ENCODE data around the gene ABCD4. TPM values are rescaled to one million over a fixed set of nuclear protein-coding genes. Genes with fewer than 3 reads are reported as not detected.

Gene ABCD4
- total RNA-seq, 1 experiment from 2014 or later: 45.3 TPM

DNA sequence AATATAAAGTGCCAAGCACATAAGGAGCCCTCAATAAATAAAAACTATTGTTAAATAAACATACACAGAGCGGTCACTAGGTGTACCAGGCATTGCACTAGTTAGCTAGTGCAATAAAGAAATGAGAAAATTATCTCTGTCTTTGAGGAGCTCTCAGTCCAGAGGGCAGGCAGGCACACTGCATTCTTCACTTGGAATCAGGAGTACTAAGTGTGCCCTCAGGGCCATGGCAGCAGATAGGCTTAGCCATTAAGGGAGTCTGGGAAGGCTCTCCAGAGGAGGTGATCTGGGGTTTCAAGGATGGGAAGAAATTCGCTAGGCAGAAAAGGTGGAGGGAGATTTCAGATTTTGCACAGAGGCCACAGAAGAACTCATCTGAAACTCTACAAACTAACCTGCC is 9.1 kb downstream of the ABCD4 start:
- Histone ChIP-seq H3K9ac (ENCODE audit: low read length) (no peak overlapping the region), H3K4me1 (ENCODE audit: control insufficient read depth in 1 of 2, insufficient read depth in 2 of 2, low read length in 2 of 2) (peaks cover under 1 to 18% of the 10 kb centered on the region in 2 experiments; a peak in 3 of 4 replicates), H3K36me3 (ENCODE audit: control insufficient read depth in 1 of 2, insufficient read depth in 2 of 2, low read length in 2 of 2) (peaks cover 7 to 17% of the 10 kb centered on the region in 2 experiments; a peak in 2 of 4 replicates), H3K27me3 (ENCODE audit: insufficient read depth, low read length) (no peaks in the 10 kb centered on the region), H4K20me1 (ENCODE audit: insufficient read depth) (no peaks in the 10 kb centered on the region), H3K79me2 (ENCODE audit: insufficient read depth, low read length) (peaks cover 7% of the 10 kb centered on the region; the same call in 1 of the 2 replicates), H3K4me2 (ENCODE audit: low read length) (no peak overlapping the region), H3K27ac (ENCODE audit: low read depth, low read length) (no peak overlapping the region), H3K9me3 (ENCODE audit: control insufficient read depth in 1 of 2, insufficient read depth in 1 of 2, low read depth in 1 of 2, low read length in 2 of 2) (no peaks in the 10 kb centered on the region), H2AFZ (ENCODE audit: low read depth, low read length, poor library complexity, severe bottlenecking) (no peak overlapping the region), H3K9me2 (ENCODE audit: insufficient read depth) (no peaks in the 10 kb centered on the region), H3K4me3 (replicated peaks in 1 of 2; ENCODE audit: low read depth in 1 of 2, low read length in 2 of 2) (no peak overlapping the region)
- TF ChIP-seq, protein P1, sequence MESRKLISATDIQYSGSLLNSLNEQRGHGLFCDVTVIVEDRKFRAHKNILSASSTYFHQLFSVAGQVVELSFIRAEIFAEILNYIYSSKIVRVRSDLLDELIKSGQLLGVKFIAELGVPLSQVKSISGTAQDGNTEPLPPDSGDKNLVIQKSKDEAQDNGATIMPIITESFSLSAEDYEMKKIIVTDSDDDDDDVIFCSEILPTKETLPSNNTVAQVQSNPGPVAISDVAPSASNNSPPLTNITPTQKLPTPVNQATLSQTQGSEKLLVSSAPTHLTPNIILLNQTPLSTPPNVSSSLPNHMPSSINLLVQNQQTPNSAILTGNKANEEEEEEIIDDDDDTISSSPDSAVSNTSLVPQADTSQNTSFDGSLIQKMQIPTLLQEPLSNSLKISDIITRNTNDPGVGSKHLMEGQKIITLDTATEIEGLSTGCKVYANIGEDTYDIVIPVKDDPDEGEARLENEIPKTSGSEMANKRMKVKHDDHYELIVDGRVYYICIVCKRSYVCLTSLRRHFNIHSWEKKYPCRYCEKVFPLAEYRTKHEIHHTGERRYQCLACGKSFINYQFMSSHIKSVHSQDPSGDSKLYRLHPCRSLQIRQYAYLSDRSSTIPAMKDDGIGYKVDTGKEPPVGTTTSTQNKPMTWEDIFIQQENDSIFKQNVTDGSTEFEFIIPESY (IDR thresholded peaks at IDR 0.05; ENCODE audit: extremely low read depth, insufficient replicate concordance, low read length): no peak
- TF ChIP-seq, protein P2, sequence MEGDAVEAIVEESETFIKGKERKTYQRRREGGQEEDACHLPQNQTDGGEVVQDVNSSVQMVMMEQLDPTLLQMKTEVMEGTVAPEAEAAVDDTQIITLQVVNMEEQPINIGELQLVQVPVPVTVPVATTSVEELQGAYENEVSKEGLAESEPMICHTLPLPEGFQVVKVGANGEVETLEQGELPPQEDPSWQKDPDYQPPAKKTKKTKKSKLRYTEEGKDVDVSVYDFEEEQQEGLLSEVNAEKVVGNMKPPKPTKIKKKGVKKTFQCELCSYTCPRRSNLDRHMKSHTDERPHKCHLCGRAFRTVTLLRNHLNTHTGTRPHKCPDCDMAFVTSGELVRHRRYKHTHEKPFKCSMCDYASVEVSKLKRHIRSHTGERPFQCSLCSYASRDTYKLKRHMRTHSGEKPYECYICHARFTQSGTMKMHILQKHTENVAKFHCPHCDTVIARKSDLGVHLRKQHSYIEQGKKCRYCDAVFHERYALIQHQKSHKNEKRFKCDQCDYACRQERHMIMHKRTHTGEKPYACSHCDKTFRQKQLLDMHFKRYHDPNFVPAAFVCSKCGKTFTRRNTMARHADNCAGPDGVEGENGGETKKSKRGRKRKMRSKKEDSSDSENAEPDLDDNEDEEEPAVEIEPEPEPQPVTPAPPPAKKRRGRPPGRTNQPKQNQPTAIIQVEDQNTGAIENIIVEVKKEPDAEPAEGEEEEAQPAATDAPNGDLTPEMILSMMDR (IDR thresholded peaks at IDR 0.05 in 2 of 3, conservative IDR thresholded peaks at IDR 0.05 in 1 of 3; ENCODE audit: borderline replicate concordance in 1 of 3, insufficient read depth in 1 of 3, low read depth in 2 of 3, low read length in 2 of 3): no peak
- TF ChIP-seq EGR1 (IDR thresholded peaks at IDR 0.05; ENCODE audit: low read depth) (no peak), EZH2phosphoT487 (IDR thresholded peaks at IDR 0.05; ENCODE audit: borderline replicate concordance) (no peak), POLR2A (IDR thresholded peaks at IDR 0.05; ENCODE audit: borderline replicate concordance, extremely low read depth, insufficient read depth, insufficient read length) (no peak), ATF3 (IDR thresholded peaks at IDR 0.05) (no peak), TCF7L2 (IDR thresholded peaks at IDR 0.05; ENCODE audit: borderline replicate concordance, extremely low read depth, insufficient read depth, insufficient read length) (no peak), YY1 (IDR thresholded peaks at IDR 0.05; ENCODE audit: extremely low read depth, insufficient replicate concordance, low read depth, low read length) (no peak), MAX (IDR thresholded peaks at IDR 0.05) (no peak), CEBPB (IDR thresholded peaks at IDR 0.05; ENCODE audit: low read depth) (no peak), JUND (IDR thresholded peaks at IDR 0.05) (no peak), SRF (IDR thresholded peaks at IDR 0.05; ENCODE audit: low read depth) (no peak), FOSL1 (IDR thresholded peaks at IDR 0.05; ENCODE audit: low read depth) (no peak), POLR2AphosphoS5 (IDR thresholded peaks at IDR 0.05; ENCODE audit: low read depth, low read length) (no peak), SP1 (IDR thresholded peaks at IDR 0.05; ENCODE audit: low read depth) (no peak), SIN3A (IDR thresholded peaks at IDR 0.05; ENCODE audit: low read depth) (no peak), ZNF274 (IDR thresholded peaks at IDR 0.05; ENCODE audit: low read depth, low read length) (no peak), ZFX (IDR thresholded peaks at IDR 0.05) (no peak)
- TF ChIP-seq, protein P3, sequence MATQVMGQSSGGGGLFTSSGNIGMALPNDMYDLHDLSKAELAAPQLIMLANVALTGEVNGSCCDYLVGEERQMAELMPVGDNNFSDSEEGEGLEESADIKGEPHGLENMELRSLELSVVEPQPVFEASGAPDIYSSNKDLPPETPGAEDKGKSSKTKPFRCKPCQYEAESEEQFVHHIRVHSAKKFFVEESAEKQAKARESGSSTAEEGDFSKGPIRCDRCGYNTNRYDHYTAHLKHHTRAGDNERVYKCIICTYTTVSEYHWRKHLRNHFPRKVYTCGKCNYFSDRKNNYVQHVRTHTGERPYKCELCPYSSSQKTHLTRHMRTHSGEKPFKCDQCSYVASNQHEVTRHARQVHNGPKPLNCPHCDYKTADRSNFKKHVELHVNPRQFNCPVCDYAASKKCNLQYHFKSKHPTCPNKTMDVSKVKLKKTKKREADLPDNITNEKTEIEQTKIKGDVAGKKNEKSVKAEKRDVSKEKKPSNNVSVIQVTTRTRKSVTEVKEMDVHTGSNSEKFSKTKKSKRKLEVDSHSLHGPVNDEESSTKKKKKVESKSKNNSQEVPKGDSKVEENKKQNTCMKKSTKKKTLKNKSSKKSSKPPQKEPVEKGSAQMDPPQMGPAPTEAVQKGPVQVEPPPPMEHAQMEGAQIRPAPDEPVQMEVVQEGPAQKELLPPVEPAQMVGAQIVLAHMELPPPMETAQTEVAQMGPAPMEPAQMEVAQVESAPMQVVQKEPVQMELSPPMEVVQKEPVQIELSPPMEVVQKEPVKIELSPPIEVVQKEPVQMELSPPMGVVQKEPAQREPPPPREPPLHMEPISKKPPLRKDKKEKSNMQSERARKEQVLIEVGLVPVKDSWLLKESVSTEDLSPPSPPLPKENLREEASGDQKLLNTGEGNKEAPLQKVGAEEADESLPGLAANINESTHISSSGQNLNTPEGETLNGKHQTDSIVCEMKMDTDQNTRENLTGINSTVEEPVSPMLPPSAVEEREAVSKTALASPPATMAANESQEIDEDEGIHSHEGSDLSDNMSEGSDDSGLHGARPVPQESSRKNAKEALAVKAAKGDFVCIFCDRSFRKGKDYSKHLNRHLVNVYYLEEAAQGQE (IDR thresholded peaks at IDR 0.05; ENCODE audit: low read depth): no peak
- POLR2A ChIA-PET: interaction anchor here (1.2 kb wide), 1 partner anchor 9 kb away, joined by 5 read pairs; the partner anchor contains the start of gene ABCD4
- BruUV-seq (replicated peaks): no TSS peak
- RAD21 ChIA-PET (ENCODE audit: low non-redundant PET in 1 of 2, low total read pairs in 2 of 2, uncharacterized antibody in 2 of 2, unreplicated experiment in 2 of 2): no interaction called here
- ATAC-seq (no peak), DNase-seq (ENCODE audit: low read depth, low spot score) (no peak)
- CTCF ChIA-PET: interaction anchor here (1.0 to 1.6 kb wide), 3 partner anchors 9 to 186 kb away, joined by 3 to 5 read pairs (median 4); partner anchors contain the start of gene ABCD4
- intact Hi-C loops (cut with micrococcal nuclease): loop anchor here (1.0 to 2.0 kb wide), 2 partner anchors 75 to 182 kb away; no protein-coding TSS in a partner anchor
